Rectal smooth muscle tissue (tissue), 1 donor: ENCODE measurements around the gene TFG.

Source experiments
- H3K27ac ChIP-seq: one replicate; pipeline ENCODE4 v1.7.0; 2013; ENCODE audit warnings: low read depth, low read length, inconsistent platforms
- H3K27me3 ChIP-seq: one replicate; pipeline ENCODE4 v1.7.0; 2013; ENCODE audit warnings: low read length; ENCODE audit not compliant: control insufficient read depth, insufficient read depth
- H3K36me3 ChIP-seq: one replicate; pipeline ENCODE4 v1.7.0; 2013; ENCODE audit warnings: low read length; ENCODE audit not compliant: control insufficient read depth, insufficient read depth
- H3K4me1 ChIP-seq: one replicate; pipeline ENCODE4 v1.7.0; 2013; ENCODE audit warnings: low read length; ENCODE audit not compliant: control insufficient read depth, insufficient read depth
- H3K4me3 ChIP-seq: one replicate; pipeline ENCODE4 v1.7.0; 2013; ENCODE audit warnings: low read length
- H3K9ac ChIP-seq: one replicate; pipeline ENCODE4 v1.7.0; 2013; ENCODE audit warnings: low read length

Gene TFG

GRCh38 chr3:100743535-100743934 lies 34.2 kb downstream of the TFG start:
- Histone ChIP-seq H3K27ac (no peak overlapping the region), H3K36me3 (peaks cover 21% of the 10 kb centered on the region), H3K27me3 (no peaks in the 10 kb centered on the region), H3K9ac (no peak overlapping the region), H3K4me1 (no peaks in the 10 kb centered on the region), H3K4me3 (no peak overlapping the region)

DNA sequence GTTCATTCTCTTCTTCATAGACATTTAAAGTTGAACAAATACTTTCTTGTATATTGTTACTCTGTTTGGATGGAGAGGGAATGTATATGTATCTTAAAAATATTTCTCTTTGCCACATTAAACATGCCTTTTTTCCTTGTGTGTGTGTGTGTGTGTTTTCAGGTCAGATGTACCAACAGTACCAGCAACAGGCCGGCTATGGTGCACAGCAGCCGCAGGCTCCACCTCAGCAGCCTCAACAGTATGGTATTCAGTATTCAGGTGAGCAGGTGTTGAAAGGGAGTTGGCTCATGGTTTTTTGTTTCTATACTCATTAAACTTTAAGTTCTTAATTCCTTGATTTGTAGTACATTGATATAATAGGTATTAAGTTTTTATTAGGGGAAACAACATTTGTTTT lies 35.4 kb downstream of the TFG start:
- H3K4me1 ChIP-seq, result no peaks in the 10 kb centered on the region
- H3K27ac ChIP-seq, result no peak overlapping the region
- peaks cover 21% of the 10 kb centered on the region for H3K36me3 ChIP-seq

GRCh38 chr3:100745617-100746016 lies 36.3 kb downstream of the TFG start:
- no peak overlapping the region for H3K27ac ChIP-seq
- no peak overlapping the region for H3K4me3 ChIP-seq
- H3K4me1 ChIP-seq, result no peaks in the 10 kb centered on the region
- H3K9ac ChIP-seq, result no peak overlapping the region
- peaks cover 24% of the 10 kb centered on the region for H3K36me3 ChIP-seq
- H3K27me3 ChIP-seq, result no peaks in the 10 kb centered on the region

More for the DNA sequence above, 35.4 kb downstream of the TFG start:
- no peaks in the 10 kb centered on the region for H3K27me3 ChIP-seq
- H3K9ac ChIP-seq, result no peak overlapping the region
- no peak overlapping the region for H3K4me3 ChIP-seq

- no peaks in the 10 kb centered on the region for H3K4me1 ChIP-seq
- no peaks in the 10 kb centered on the region for H3K27me3 ChIP-seq
- H3K4me3 ChIP-seq, result no peak overlapping the region
- no peak overlapping the region for H3K9ac ChIP-seq
- H3K27ac ChIP-seq, result no peak overlapping the region
- peaks cover 21% of the 10 kb centered on the region for H3K36me3 ChIP-seq
These were observed 36.8 kb downstream of the TFG start for GRCh38 chr3:100746092-100746491.

GRCh38 chr3:100748220-100748619 lies 38.9 kb downstream of the TFG start:
- Histone ChIP-seq H3K36me3 (peaks cover 25% of the 10 kb centered on the region), H3K4me3 (no peak overlapping the region), H3K4me1 (no peaks in the 10 kb centered on the region), H3K9ac (no peak overlapping the region), H3K27ac (no peak overlapping the region), H3K27me3 (no peaks in the 10 kb centered on the region)

- no peaks in the 10 kb centered on the region for H3K4me1 ChIP-seq
- H3K27ac ChIP-seq, result no peak overlapping the region
- no peaks in the 10 kb centered on the region for H3K27me3 ChIP-seq
- H3K9ac ChIP-seq, result no peak overlapping the region
- H3K36me3 ChIP-seq, result peaks cover 25% of the 10 kb centered on the region
- no peak overlapping the region for H3K4me3 ChIP-seq
These were observed 39.7 kb downstream of the TFG start for GRCh38 chr3:100748967-100749366.

- peaks cover 11% of the 10 kb centered on the region for H3K36me3 ChIP-seq
- H3K27ac ChIP-seq, result no peak overlapping the region
- no peak overlapping the region for H3K4me3 ChIP-seq
- no peaks in the 10 kb centered on the region for H3K4me1 ChIP-seq
- no peaks in the 10 kb centered on the region for H3K27me3 ChIP-seq
- H3K9ac ChIP-seq, result no peak overlapping the region
These were observed 44.6 kb downstream of the TFG start for GRCh38 chr3:100753846-100754245.

GRCh38 chr3:100754563-100755334 lies 45.5 kb downstream of the TFG start:
- H3K27me3 ChIP-seq, result no peaks in the 10 kb centered on the region
- no peak overlapping the region for H3K9ac ChIP-seq
- H3K4me3 ChIP-seq, result no peak overlapping the region
- H3K4me1 ChIP-seq, result no peaks in the 10 kb centered on the region
- H3K36me3 ChIP-seq, result peaks cover 11% of the 10 kb centered on the region
- no peak overlapping the region for H3K27ac ChIP-seq

- H3K27me3 ChIP-seq, result no peaks in the 10 kb centered on the region
- H3K27ac ChIP-seq, result no peak overlapping the region
- H3K4me3 ChIP-seq, result no peak overlapping the region
- H3K36me3 ChIP-seq, result peaks cover 4% of the 10 kb centered on the region
- no peaks in the 10 kb centered on the region for H3K4me1 ChIP-seq
- no peak overlapping the region for H3K9ac ChIP-seq
These were observed 47.1 kb downstream of the TFG start for GRCh38 chr3:100756441-100756840.

DNA sequence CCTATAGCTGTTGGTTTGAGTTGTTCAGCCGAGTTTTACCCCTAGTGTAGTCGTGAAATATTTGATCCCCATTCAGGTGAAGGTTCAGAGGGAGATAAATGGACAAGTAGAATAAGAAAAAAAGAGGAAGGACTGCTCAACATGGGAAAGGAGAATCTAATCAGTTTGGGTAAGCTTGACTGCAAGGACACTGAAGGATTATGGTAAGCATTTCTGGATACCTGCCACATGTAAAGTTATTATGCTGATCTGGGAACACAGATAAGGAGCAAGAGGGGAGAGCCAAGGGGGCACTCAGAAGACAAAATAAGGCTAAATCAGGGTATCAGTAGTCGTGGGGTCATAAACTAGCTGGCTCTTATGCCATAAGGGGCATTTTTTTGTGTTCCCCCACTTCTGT lies 49.9 kb downstream of the TFG start:
- Histone ChIP-seq H3K27ac (no peak overlapping the region), H3K4me1 (no peaks in the 10 kb centered on the region), H3K9ac (no peak overlapping the region), H3K4me3 (no peak overlapping the region), H3K27me3 (no peaks in the 10 kb centered on the region), H3K36me3 (no peaks in the 10 kb centered on the region)

GRCh38 chr3:100759950-100760349 lies 50.7 kb downstream of the TFG start:
- no peaks in the 10 kb centered on the region for H3K36me3 ChIP-seq
- no peak overlapping the region for H3K9ac ChIP-seq
- H3K4me1 ChIP-seq, result no peaks in the 10 kb centered on the region
- H3K27me3 ChIP-seq, result no peaks in the 10 kb centered on the region
- no peak overlapping the region for H3K4me3 ChIP-seq
- H3K27ac ChIP-seq, result no peak overlapping the region

DNA sequence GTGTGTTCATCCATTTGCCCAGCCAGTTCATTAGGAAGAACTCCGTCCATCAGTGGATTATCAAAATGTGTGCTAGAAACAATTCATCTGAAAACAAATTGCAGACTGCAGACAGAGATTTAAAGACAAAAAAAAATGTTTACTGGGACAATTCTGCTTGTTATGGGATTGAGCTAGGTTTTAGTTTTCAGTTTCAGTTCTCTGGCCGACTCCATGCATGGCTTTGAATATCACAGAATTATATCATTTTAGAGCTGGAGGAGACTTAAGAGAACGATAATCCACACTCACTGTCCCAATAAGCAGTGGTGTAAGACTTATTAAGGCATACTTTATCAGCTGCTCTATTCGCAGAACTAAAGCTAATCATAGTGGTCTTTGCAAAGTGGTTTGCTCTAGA lies 51.1 kb downstream of the TFG start:
- H3K4me3 ChIP-seq, result no peak overlapping the region
- H3K4me1 ChIP-seq, result no peaks in the 10 kb centered on the region
- H3K36me3 ChIP-seq, result no peaks in the 10 kb centered on the region
- no peak overlapping the region for H3K9ac ChIP-seq
- no peak overlapping the region for H3K27ac ChIP-seq
- no peaks in the 10 kb centered on the region for H3K27me3 ChIP-seq

GRCh38 chr3:100761211-100761942 lies 52.1 kb downstream of the TFG start:
- Histone ChIP-seq H3K4me3 (no peak overlapping the region), H3K27ac (no peak overlapping the region), H3K27me3 (no peaks in the 10 kb centered on the region), H3K9ac (no peak overlapping the region), H3K4me1 (no peaks in the 10 kb centered on the region), H3K36me3 (peaks cover 4% of the 10 kb centered on the region)
